ENCODE results near the gene UBTD2.

- TF ChIP-seq, protein P1, sequence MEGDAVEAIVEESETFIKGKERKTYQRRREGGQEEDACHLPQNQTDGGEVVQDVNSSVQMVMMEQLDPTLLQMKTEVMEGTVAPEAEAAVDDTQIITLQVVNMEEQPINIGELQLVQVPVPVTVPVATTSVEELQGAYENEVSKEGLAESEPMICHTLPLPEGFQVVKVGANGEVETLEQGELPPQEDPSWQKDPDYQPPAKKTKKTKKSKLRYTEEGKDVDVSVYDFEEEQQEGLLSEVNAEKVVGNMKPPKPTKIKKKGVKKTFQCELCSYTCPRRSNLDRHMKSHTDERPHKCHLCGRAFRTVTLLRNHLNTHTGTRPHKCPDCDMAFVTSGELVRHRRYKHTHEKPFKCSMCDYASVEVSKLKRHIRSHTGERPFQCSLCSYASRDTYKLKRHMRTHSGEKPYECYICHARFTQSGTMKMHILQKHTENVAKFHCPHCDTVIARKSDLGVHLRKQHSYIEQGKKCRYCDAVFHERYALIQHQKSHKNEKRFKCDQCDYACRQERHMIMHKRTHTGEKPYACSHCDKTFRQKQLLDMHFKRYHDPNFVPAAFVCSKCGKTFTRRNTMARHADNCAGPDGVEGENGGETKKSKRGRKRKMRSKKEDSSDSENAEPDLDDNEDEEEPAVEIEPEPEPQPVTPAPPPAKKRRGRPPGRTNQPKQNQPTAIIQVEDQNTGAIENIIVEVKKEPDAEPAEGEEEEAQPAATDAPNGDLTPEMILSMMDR (conservative IDR thresholded peaks at IDR 0.05 in 1 of 2, IDR thresholded peaks at IDR 0.05 in 1 of 2; ENCODE audit: low read depth in 1 of 2, low read length in 2 of 2), result no peak
- TF ChIP-seq EZH2 (IDR thresholded peaks at IDR 0.05; ENCODE audit: low read length, missing control alignments), result no peak
Measured at GRCh38 chr5:172219296-172219695, 64.3 kb downstream of the UBTD2 start.

Data from fibroblast of lung (primary cell).